ENCODE measurements around the gene PHLDB3. TPM values are rescaled to one million over a fixed set of nuclear protein-coding genes. Genes with fewer than 3 reads are reported as not detected.
A peak's percentile ranks its signal among the peaks of the same experiment; 100 is the strongest.

The PHLDB3 gene
- total and polyA plus RNA-seq, 2 of the 13 experiments (the other 11 are each of a cell fraction or from before 2014, with no cell fraction given) = 11.3 to 14.5 TPM

DNA sequence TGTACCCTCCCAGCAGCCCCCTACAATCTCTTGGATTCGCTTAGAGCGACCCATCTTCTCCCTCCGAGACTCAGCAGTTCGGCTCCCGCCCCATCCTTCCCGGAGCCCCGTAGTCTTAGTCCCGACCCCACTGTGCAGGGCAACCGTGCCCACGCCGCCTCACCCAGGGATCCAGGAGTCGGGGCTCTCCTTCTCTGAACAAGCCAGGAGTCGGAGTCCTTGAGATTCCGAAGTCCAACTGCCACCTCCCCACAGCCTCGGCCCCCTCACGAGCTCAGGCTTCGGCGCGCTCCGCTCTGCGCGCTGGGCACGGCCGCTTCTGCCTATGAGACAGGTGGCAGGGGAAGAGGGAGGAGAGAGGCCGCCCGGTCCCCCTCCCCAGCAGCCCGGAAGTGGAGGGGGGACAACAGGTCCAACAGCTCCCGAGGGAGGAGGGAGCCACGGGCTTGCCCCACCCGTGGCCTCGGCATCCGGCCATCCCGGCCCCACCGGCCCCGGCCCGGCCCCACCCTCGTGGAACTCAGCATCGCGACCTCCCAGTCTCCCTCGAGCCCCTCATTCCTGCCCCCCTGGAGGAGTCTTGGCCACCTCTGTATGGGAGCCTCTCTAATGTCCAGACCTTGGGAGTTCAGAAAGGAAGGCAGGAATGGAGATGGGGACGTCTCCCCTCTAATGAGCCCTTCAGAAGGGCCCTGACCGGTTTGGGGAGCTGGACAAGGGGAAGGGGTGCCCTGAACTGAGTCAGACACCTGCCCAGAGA, at the start of gene PHLDB3 (continued):
- TF ChIP-seq, protein P1, sequence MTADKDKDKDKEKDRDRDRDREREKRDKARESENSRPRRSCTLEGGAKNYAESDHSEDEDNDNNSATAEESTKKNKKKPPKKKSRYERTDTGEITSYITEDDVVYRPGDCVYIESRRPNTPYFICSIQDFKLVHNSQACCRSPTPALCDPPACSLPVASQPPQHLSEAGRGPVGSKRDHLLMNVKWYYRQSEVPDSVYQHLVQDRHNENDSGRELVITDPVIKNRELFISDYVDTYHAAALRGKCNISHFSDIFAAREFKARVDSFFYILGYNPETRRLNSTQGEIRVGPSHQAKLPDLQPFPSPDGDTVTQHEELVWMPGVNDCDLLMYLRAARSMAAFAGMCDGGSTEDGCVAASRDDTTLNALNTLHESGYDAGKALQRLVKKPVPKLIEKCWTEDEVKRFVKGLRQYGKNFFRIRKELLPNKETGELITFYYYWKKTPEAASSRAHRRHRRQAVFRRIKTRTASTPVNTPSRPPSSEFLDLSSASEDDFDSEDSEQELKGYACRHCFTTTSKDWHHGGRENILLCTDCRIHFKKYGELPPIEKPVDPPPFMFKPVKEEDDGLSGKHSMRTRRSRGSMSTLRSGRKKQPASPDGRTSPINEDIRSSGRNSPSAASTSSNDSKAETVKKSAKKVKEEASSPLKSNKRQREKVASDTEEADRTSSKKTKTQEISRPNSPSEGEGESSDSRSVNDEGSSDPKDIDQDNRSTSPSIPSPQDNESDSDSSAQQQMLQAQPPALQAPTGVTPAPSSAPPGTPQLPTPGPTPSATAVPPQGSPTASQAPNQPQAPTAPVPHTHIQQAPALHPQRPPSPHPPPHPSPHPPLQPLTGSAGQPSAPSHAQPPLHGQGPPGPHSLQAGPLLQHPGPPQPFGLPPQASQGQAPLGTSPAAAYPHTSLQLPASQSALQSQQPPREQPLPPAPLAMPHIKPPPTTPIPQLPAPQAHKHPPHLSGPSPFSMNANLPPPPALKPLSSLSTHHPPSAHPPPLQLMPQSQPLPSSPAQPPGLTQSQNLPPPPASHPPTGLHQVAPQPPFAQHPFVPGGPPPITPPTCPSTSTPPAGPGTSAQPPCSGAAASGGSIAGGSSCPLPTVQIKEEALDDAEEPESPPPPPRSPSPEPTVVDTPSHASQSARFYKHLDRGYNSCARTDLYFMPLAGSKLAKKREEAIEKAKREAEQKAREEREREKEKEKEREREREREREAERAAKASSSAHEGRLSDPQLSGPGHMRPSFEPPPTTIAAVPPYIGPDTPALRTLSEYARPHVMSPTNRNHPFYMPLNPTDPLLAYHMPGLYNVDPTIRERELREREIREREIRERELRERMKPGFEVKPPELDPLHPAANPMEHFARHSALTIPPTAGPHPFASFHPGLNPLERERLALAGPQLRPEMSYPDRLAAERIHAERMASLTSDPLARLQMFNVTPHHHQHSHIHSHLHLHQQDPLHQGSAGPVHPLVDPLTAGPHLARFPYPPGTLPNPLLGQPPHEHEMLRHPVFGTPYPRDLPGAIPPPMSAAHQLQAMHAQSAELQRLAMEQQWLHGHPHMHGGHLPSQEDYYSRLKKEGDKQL (CRISPR knock-in tag; IDR thresholded peaks at IDR 0.05; ENCODE audit: low read depth) = 0 out of 2 replicates have a peak, but pooled peaks have one; percentile 19
- TF ChIP-seq HDAC1 (CRISPR knock-in tag; IDR thresholded peaks at IDR 0.05) = peak; percentile 72
- TF ChIP-seq ASH2L (IDR thresholded peaks at IDR 0.05; ENCODE audit: insufficient read length, low read depth, low read length) = peak; percentile 55
- TF ChIP-seq ZNF34 (CRISPR knock-in tag; IDR thresholded peaks at IDR 0.05; ENCODE audit: borderline replicate concordance) = 0 out of 2 replicates have a peak, but pooled peaks have one; percentile 29
- TF ChIP-seq ZFX (CRISPR knock-in tag; IDR thresholded peaks at IDR 0.05; ENCODE audit: low read depth) = peak; percentile 74
- TF ChIP-seq ZNF225 (CRISPR knock-in tag; IDR thresholded peaks at IDR 0.05) = 0 out of 2 replicates have a peak, but pooled peaks have one; percentile 55
- TF ChIP-seq, protein P2, sequence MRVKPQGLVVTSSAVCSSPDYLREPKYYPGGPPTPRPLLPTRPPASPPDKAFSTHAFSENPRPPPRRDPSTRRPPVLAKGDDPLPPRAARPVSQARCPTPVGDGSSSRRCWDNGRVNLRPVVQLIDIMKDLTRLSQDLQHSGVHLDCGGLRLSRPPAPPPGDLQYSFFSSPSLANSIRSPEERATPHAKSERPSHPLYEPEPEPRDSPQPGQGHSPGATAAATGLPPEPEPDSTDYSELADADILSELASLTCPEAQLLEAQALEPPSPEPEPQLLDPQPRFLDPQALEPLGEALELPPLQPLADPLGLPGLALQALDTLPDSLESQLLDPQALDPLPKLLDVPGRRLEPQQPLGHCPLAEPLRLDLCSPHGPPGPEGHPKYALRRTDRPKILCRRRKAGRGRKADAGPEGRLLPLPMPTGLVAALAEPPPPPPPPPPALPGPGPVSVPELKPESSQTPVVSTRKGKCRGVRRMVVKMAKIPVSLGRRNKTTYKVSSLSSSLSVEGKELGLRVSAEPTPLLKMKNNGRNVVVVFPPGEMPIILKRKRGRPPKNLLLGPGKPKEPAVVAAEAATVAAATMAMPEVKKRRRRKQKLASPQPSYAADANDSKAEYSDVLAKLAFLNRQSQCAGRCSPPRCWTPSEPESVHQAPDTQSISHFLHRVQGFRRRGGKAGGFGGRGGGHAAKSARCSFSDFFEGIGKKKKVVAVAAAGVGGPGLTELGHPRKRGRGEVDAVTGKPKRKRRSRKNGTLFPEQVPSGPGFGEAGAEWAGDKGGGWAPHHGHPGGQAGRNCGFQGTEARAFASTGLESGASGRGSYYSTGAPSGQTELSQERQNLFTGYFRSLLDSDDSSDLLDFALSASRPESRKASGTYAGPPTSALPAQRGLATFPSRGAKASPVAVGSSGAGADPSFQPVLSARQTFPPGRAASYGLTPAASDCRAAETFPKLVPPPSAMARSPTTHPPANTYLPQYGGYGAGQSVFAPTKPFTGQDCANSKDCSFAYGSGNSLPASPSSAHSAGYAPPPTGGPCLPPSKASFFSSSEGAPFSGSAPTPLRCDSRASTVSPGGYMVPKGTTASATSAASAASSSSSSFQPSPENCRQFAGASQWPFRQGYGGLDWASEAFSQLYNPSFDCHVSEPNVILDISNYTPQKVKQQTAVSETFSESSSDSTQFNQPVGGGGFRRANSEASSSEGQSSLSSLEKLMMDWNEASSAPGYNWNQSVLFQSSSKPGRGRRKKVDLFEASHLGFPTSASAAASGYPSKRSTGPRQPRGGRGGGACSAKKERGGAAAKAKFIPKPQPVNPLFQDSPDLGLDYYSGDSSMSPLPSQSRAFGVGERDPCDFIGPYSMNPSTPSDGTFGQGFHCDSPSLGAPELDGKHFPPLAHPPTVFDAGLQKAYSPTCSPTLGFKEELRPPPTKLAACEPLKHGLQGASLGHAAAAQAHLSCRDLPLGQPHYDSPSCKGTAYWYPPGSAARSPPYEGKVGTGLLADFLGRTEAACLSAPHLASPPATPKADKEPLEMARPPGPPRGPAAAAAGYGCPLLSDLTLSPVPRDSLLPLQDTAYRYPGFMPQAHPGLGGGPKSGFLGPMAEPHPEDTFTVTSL (CRISPR knock-in tag; IDR thresholded peaks at IDR 0.05; ENCODE audit: borderline replicate concordance) = no peak
- peak; percentile 78; the same call in 1 of the 2 replicates for TF ChIP-seq ZNF788 (CRISPR knock-in tag; IDR thresholded peaks at IDR 0.05; ENCODE audit: borderline replicate concordance)
- no peak for TF ChIP-seq FLYWCH1 (CRISPR knock-in tag; IDR thresholded peaks at IDR 0.05)
- TF ChIP-seq, protein P3, sequence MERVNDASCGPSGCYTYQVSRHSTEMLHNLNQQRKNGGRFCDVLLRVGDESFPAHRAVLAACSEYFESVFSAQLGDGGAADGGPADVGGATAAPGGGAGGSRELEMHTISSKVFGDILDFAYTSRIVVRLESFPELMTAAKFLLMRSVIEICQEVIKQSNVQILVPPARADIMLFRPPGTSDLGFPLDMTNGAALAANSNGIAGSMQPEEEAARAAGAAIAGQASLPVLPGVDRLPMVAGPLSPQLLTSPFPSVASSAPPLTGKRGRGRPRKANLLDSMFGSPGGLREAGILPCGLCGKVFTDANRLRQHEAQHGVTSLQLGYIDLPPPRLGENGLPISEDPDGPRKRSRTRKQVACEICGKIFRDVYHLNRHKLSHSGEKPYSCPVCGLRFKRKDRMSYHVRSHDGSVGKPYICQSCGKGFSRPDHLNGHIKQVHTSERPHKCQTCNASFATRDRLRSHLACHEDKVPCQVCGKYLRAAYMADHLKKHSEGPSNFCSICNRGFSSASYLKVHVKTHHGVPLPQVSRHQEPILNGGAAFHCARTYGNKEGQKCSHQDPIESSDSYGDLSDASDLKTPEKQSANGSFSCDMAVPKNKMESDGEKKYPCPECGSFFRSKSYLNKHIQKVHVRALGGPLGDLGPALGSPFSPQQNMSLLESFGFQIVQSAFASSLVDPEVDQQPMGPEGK (CRISPR knock-in tag; IDR thresholded peaks at IDR 0.05) = peak; percentile 94; the same call in 1 of the 2 replicates
- TF ChIP-seq, protein P4, sequence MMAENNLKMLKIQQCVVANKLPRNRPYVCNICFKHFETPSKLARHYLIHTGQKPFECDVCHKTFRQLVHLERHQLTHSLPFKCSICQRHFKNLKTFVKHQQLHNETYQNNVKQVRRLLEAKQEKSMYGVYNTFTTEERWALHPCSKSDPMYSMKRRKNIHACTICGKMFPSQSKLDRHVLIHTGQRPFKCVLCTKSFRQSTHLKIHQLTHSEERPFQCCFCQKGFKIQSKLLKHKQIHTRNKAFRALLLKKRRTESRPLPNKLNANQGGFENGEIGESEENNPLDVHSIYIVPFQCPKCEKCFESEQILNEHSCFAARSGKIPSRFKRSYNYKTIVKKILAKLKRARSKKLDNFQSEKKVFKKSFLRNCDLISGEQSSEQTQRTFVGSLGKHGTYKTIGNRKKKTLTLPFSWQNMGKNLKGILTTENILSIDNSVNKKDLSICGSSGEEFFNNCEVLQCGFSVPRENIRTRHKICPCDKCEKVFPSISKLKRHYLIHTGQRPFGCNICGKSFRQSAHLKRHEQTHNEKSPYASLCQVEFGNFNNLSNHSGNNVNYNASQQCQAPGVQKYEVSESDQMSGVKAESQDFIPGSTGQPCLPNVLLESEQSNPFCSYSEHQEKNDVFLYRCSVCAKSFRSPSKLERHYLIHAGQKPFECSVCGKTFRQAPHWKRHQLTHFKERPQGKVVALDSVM (CRISPR knock-in tag; IDR thresholded peaks at IDR 0.05) = peak; percentile 34; the same call in 1 of the 2 replicates
